ENCODE results near the gene BEST4.
A peak's percentile ranks its signal among the peaks of the same experiment; 100 is the strongest.
"Not testable (repeated sequence)": the region's sequence is repeated elsewhere in the genome, so short reads cannot be mapped to it uniquely, and the experiment has no call there.

The BEST4 gene

DNA sequence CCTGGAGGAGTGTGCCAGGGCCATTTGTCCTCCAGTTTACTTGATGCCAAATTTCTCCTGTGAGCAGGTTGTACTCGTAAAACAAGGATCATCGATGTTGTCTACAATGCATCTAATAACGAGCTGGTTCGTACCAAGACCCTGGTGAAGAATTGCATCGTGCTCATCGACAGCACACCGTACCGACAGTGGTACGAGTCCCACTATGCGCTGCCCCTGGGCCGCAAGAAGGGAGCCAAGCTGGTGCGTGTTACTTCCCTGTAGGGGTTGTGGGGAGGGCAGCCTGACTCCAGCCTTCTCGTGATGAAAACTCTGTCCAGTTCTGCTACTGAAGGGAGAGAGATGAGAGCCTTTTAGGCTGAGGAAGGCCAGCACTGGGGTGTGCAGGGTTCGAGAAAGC, 10.4 kb downstream of the BEST4 start:
- DNase-seq (ENCODE audit: low spot score) = no peak

DNA sequence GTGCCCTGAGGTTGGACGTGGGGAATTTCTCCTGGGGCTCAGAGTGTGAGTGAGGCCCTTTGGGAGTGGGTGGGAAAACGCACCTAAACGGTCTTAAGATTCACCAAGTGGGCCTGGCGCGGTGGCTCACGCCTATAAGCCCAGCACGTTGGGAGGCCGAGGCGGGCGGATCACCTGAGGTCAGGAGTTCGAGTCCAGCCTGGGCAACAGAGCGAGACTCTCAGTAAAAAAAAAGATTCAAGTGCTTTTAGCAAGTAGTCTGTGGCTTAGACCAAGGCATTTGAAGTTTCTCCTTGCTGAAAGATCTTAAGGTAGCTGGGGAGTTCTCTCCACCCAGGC, 11.3 kb downstream of the BEST4 start:
- no peak for DNase-seq (ENCODE audit: low spot score)

DNA sequence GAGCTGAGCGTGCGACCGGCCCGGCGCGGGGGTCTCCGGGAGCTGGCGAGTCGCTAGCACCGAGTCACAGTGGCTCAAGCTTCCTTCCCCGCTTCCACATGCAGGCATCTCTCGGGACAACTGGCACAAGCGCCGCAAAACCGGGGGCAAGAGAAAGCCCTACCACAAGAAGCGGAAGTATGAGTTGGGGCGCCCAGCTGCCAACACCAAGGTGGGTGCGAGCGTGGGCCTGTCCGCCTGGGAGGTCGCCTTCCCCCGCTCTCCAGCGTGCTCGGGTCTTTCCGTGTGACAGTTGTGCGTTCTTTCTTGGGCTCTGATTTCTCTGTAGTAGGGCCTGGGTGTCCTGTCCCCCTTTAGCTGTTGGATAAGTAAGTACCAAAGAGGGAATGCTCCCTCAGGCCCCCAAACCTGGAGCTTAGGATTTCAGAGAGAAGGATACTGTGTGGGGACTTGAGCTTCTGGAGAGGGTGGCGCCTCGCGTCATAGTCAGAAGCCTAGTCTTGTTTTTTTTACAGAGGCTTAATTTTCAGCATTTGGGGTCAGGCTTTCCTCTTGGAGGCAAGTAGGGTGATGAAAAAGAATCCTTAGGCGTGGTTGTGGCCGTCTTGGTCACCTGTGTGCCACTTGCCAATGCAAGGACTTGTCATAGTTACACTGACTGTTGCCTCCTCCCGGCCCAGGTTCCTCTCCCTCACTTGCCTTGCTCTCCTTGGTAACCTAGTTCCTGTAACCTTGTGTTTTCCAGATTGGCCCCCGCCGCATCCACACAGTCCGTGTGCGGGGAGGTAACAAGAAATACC, 11.8 kb downstream of the BEST4 start:
- DNase-seq (ENCODE audit: low spot score) = no peak

DNA sequence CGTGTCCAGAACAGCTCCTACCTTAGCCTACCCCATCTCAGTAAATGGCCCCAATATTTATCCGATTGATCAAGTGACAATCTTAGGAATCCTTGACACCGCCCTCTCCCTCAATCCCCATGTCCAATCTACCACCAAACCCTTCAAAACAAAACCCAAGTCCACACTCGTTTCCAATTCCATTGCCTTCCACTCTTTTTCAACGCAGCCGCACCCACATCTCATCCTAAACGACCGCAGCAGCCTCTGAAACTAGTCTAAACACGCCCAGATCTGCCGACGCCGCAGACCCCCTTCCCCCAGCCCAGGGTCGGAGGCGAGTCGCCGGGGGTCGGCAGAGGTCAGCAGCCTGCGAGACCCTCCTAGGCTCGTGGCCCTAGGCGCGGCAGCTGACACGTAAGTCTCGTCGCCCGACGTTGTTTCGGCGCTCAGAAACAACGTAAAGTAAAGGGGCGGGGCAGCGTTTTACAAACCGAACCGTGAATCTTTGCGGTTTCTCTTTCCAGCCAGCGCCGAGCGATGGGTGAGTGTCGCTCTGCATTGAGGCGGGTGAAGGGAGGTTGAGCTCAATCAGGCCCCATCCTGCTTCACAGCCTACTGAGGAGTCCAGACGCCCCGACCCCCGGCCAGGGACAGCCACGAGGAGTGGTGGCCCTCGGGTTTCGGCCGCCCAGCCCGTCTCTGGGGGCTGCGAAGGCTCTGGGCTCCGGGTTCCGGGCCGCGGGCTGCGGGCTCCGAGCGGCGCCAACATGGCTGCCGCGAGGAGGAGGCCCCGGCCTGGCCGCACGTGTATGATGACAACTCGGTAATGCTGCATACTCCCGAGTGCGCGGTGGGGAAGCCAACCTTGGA, 12.7 kb downstream of the BEST4 start, which contains the start of gene RPS8:
Gene RPS8, plus strand, starts transcription at position 463 of the 852 bp plus-strand sequence. Its CDS starts 57 bp downstream, at position 520.
- peak; percentile 95 for DNase-seq (ENCODE audit: low spot score)

DNA sequence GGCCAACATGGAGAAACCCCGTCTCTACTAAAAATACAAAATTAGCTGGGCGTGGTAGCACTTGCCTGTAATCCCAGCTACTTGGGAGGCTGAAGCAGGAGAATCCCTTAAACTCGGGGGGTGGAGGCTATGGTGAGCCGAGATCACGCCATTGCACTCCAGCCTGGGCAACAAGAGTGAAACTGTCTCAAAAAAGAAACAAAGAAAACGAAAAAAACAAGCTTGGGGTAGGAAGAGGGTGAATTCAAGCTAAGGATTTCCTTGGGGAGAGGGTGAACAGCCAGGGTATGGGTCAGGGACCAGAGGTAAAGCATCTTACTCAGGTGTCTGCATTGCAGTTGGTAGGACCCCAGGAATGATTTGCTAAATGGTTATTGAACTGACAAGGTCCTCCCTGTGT, 21.5 kb downstream of the BEST4 start:
- not testable (repeated sequence) for DNase-seq (ENCODE audit: low spot score)

DNA sequence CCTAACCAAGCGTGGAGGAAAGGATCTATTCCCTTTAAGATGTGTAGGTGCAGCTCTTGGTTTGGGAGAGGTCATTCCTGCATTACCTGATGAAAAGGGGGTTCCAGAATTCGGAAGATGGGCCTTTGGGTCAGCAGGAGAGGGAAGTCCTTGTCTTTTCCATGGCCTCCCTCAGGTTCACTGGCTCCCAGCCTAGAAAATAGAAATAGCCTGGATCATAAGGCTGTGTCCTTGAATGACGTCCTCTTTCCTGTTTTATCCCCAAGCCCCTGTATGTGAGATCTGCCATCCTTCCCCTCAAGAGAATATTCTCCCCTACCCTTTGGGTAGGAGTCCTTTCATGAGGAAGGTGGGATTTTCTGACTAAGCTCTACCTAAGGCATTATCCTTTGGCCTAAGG, 27.1 kb downstream of the BEST4 start:
- no peak for DNase-seq (ENCODE audit: low spot score)

DNA sequence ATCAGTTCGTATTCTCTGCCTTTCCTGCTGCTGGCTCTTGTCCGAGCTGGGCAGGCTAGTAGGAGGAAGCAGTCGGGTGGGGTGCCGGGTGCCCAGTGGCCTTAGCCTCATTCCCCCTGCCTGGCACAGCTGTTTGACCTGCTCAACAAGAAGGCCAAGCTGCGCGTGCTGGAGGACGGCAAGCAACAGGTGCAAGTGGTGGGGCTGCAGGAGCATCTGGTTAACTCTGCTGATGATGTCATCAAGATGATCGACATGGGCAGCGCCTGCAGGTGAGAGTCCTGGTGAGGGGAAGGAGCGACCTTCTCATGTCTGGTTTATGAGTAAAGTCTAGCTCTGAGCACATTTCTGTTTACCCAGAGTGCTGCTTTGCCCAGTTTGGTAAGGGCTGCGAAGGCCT, 28.9 kb downstream of the BEST4 start:
- DNase-seq (ENCODE audit: low spot score) = no peak

DNA sequence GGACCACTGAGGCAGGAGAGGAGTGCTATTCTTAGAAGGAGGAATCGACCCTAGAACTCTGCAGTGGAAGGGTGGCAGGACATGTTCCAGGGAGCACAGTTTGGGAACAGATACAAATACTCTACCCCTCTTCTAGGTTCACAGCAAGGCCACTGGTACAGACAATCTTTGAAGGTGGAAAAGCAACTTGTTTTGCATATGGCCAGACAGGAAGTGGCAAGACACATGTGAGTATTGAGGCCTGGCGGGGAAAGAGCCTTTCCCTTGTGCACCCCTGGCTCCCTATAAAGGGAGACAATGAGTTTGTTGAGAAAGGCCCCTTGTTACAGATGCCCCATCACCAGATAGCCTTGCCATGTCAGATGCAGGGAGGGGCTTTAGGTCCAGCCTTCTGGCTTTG, 30.6 kb downstream of the BEST4 start:
- no peak for DNase-seq (ENCODE audit: low spot score)

DNA sequence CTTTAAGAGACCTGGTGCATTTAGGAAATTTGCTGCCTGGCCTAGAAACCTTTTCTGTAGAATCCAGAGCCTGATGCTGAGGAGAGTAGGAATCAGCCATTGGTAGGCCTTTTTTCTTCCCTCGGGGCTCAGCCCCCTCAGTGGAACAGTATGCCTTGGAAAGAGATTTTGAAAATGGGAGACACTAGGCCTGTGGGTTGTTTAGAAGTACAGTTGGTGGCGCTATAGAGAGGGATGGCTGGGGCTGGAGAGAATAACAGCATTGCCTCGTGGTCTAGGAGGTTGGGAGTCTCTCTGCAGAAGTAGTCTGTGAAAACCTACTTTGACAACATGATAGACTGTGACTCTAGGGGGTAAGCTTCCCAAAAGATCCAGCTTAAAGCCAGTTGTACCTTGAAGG, 40.1 kb downstream of the BEST4 start:
- no peak for DNase-seq (ENCODE audit: low spot score)

DNA sequence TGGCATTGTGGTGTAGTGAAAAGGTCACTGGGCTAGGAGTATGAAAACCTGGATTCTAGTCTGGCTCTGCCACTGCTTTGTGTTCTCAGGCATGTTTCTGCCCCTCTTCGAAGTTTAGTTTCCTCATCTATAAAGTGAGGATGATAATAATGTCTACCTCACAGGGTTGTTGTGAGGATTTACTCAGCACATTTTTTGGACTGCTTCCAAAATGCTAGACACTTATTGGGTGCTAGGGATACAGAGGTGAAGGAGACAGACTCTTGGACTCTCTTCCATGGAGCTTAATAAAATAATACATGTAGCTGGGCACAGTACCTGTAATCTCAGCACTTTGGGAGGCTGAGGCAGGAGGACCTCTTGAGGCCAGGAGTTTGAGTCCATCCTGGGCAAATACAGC, 44.8 kb downstream of the BEST4 start:
- DNase-seq (ENCODE audit: low spot score) = no peak

DNA sequence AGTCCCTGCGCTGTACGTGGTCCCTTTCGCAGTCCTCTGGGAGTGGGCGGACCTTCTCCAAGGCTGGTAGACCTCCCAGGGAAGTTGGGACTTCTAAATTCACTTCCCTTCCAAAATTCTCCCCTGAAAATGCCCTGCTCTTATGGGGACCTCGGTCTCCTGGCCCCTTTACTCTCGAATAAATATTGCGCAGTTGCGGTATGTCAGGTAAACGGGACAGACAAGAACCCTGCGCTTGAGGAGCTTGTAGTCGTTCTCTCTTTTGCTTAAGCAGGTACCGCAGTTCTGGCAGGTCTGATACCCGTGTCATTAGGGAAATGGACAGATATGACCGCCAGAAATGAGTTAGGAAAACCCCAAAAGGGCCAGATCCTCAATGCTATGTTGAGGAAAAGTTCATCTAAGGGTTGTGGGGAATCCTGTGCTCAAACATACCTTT, 47.8 kb downstream of the BEST4 start:
- no peak for DNase-seq (ENCODE audit: low spot score)

DNA sequence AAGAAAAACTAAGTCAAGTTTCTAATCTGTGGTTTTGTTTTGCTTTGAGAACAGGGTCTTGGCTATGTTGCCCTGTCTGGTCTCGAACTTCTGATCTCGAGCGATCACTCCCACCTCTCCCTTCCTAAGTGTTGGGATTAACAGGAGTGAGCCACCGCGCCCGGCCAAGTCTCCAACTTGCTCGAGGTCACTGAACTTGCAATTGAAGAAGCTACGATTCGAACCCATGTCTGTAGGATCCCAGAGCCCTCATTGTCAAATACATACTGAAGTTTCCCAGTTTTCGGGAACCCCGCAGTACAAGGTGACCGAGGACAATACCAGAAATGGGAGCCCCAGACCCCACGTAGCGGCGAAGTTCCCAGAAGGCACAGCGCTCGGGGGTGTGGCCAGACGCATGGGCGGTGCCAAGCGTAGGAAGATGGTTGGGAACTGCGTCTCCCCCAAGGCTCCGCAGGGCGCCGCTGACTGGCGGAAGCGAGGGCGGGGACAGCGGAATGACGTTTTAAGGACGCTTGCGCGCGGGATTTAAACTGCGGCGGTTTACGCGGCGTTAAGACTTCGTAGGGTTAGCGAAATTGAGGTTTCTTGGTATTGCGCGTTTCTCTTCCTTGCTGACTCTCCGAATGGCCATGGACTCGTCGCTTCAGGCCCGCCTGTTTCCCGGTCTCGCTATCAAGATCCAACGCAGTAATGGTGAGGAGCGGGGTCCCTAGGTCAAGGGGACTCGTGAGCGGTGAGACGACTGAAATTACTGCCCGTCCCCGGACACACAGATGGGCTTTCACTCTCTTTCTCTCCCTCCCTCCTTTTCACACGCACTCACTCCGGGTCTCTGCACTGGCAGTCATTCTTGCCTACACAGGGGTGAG, 48.4 kb downstream of the BEST4 start, which contains the start of gene KIF2C:
Gene KIF2C, plus strand, starts transcription at position 531 of the 872 bp plus-strand sequence. Its CDS starts 96 bp downstream, at position 627.
- DNase-seq (ENCODE audit: low spot score) = peak; percentile 98

DNA sequence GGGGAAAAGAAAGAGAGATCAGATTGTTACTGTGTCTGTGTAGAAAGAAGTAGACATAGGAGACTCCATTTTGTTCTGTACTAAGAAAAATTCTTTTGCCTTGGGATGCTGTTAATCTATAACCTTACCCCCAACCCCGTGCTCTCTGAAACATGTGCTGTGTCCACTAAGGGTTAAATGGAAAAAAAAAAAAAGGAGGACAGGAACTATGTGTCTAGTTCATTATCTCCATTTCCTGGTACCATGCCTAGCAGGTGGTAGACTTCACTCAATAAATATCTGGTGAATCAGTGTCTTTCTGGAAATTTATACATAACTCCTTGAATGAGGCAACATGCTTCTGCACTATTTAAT, 49.0 kb downstream of the BEST4 start:
- DNase-seq (ENCODE audit: low spot score) = not testable (repeated sequence)

DNA sequence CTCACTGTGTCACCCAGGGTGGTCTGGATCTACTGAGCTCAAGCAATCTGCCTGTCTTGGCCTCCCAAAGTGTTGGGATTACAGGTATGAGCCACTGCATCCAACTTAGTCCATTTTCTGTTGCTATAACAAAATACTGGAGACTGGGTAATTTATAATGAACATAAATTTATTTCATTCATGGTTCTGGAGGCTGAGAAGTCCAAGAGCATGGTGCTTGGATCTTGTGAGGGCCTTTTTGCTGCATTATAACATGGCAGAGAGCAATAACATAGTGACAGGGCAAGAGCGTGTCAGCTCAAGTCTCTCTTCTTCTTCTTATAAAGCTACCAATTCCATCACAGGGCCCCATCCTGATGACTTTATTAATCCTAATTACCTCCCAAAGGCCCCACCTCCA, 52.0 kb downstream of the BEST4 start:
- no peak for DNase-seq (ENCODE audit: low spot score)

DNA sequence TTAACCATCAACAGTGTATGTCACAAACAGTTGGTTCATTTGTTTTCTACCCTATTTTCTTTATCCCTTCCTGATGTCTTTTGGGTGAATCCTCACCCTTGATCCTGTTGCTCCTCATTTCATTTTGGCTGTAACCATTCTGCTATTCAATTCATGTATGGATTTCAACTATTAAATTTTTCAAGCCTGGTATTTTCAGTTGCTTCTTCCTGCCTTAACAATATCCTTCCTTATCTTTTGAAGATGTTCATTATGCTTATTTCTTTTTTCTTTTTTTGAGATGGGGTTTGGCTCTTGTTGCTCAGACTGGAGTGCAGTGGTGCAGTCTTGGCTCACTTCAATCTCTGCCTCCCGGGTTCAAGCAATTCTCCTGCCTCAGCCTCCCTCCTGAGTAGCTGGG, 54.2 kb downstream of the BEST4 start:
- DNase-seq (ENCODE audit: low spot score) = no peak
